ENCODE data around the gene RAP1GAP2. TPM values are rescaled to one million over a fixed set of nuclear protein-coding genes. Genes with fewer than 3 reads are reported as not detected.

Gene RAP1GAP2
- total and polyA plus RNA-seq, 7 donors: 0.25 to 2.0 (median 0.84) TPM

GRCh38 chr17:2965621-2966595 lies 169.7 kb downstream of the RAP1GAP2 start:
- no peak for TF ChIP-seq CTCF (IDR thresholded peaks at IDR 0.05)
- Histone ChIP-seq H3K9me3 (no peaks in the 10 kb centered on the region), H3K4me1 (no peaks in the 10 kb centered on the region), H3K36me3 (ENCODE audit: insufficient read depth in 1 of 2, low read depth in 1 of 2) (no peaks in the 10 kb centered on the region), H3K27ac (no peak overlapping the region), H3K4me3 (no peak overlapping the region), H3K27me3 (ENCODE audit: insufficient read depth in 3 of 3, low read length in 2 of 3) (peaks cover 0 to 6% (median 0%) of the 10 kb centered on the region in 3 donors)
- DNase-seq (no peak), ATAC-seq (no peak)
- WGBS, 3 donors: 79 to 83% (median 82%) methylated on average over 14 of the region's 14 CpGs
- intact Hi-C loops (cut with DNase I): no loop called here

GRCh38 chr17:2967515-2967914 lies 171.3 kb downstream of the RAP1GAP2 start:
- intact Hi-C loops (cut with DNase I): no loop called here
- 17 to 40% (median 27%) methylated on average over 6 of the region's 6 CpGs for WGBS, 3 donors
- no peak for ATAC-seq
- Histone ChIP-seq H3K9me3 (no peaks in the 10 kb centered on the region), H3K27me3 (ENCODE audit: insufficient read depth in 3 of 3, low read length in 2 of 3) (peaks cover 0 to 6% (median 0%) of the 10 kb centered on the region in 3 donors), H3K36me3 (ENCODE audit: insufficient read depth in 1 of 2, low read depth in 1 of 2) (no peaks in the 10 kb centered on the region), H3K4me3 (no peak overlapping the region), H3K27ac (no peak overlapping the region), H3K4me1 (no peaks in the 10 kb centered on the region)
- TF ChIP-seq CTCF (IDR thresholded peaks at IDR 0.05): no peak
- no peak for DNase-seq

- no peak overlapping the region for H3K4me3 ChIP-seq
- whole genome bisulfite sequencing, 3 donors: 65 to 74% (median 72%) methylated on average over 2 of the region's 2 CpGs
- no peaks in the 10 kb centered on the region for H3K36me3 ChIP-seq (ENCODE audit: insufficient read depth in 1 of 2, low read depth in 1 of 2)
- no peak overlapping the region for H3K27ac ChIP-seq
- intact Hi-C loops (cut with DNase I): no loop called here
- no peaks in the 10 kb centered on the region for H3K27me3 ChIP-seq (ENCODE audit: insufficient read depth in 3 of 3, low read length in 2 of 3)
- no peaks in the 10 kb centered on the region for H3K9me3 ChIP-seq
- no peaks in the 10 kb centered on the region for H3K4me1 ChIP-seq
- TF ChIP-seq CTCF (IDR thresholded peaks at IDR 0.05): no peak
- ATAC-seq (no peak), DNase-seq (no peak)
These were observed 175.6 kb downstream of the RAP1GAP2 start for GRCh38 chr17:2971851-2972250.

GRCh38 chr17:2972749-2973148 lies 176.5 kb downstream of the RAP1GAP2 start:
- 91 to 95% (median 92%) methylated on average over 4 of the region's 4 CpGs for WGBS, 3 donors
- H3K27me3 ChIP-seq (ENCODE audit: insufficient read depth in 3 of 3, low read length in 2 of 3): no peaks in the 10 kb centered on the region
- intact Hi-C loops (cut with DNase I): no loop called here
- no peak overlapping the region for H3K27ac ChIP-seq
- no peaks in the 10 kb centered on the region for H3K4me1 ChIP-seq
- ATAC-seq (no peak), DNase-seq (no peak)
- no peak overlapping the region for H3K4me3 ChIP-seq
- H3K9me3 ChIP-seq: no peaks in the 10 kb centered on the region
- no peak for TF ChIP-seq CTCF (IDR thresholded peaks at IDR 0.05)
- H3K36me3 ChIP-seq (ENCODE audit: insufficient read depth in 1 of 2, low read depth in 1 of 2): no peaks in the 10 kb centered on the region

Data from psoas muscle (tissue), 8 donors.